NCI-H146 (cell line): ENCODE measurements around the gene SLC12A2.

Source experiments
- DNase-seq: peaks from one replicate; lab custom pipeline; 2025; lab: John Stamatoyannopoulos, UW

The SLC12A2 gene

DNA sequence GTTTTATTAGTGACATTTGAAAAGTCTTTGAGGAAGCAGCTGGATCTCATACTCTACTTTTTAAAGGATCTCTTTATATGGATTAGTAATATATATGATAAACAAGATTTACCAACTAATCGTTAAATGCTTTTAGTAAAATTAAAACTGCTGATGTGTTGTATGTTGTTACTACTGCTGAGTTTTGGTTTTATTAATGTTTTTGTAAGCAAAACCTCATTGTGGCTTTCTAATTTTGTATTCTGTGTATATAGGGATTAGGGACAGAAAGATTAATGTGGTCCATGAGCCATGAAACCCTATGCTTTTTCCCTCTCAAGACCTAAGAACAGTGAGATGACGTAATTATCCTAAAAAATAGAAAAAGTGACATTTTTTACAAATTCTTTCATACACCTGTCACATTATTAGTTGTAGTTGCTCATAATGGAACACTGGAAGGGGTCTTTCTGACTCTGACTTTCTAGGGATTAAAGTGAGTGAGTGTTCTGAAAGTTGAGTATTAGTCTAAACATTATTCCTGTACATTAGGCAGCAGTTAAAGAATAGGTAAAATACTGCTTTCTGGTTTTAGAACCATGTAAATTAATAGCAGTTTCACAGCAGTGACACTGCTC, 85.9 kb downstream of the SLC12A2 start:
- no peak for DNase-seq

GRCh38 chr5:128172102-128172501, 88.5 kb downstream of the SLC12A2 start:
- DNase-seq, result no peak

GRCh38 chr5:128174951-128175350, 91.4 kb downstream of the SLC12A2 start:
- no peak for DNase-seq

GRCh38 chr5:128192368-128192767, 108.8 kb downstream of the SLC12A2 start:
- no peak for DNase-seq

GRCh38 chr5:128193665-128194390, 110.3 kb downstream of the SLC12A2 start:
- DNase-seq, result no peak

GRCh38 chr5:128195316-128195715, 111.8 kb downstream of the SLC12A2 start:
- DNase-seq, result no peak

DNA sequence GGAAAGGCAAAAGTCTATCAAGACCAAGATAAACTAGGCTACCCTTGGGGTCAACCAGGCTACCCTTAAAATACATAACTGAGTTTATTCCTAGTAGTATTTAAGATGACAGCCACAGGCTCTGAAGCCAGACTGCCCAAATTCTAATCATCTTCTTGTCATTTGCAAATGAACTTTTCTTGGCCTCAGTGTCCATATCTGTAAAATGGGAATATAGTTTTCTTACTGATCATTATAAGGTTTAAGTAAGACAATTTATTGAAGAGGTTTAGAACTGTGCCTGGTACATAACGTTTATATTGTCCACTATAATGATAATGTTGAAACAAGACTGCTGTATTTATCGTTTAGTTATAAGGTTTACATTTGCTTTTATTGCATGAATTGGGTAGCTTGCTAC, 112.5 kb downstream of the SLC12A2 start:
- no peak for DNase-seq

GRCh38 chr5:128196791-128197190, 113.2 kb downstream of the SLC12A2 start:
- DNase-seq, result no peak

DNA sequence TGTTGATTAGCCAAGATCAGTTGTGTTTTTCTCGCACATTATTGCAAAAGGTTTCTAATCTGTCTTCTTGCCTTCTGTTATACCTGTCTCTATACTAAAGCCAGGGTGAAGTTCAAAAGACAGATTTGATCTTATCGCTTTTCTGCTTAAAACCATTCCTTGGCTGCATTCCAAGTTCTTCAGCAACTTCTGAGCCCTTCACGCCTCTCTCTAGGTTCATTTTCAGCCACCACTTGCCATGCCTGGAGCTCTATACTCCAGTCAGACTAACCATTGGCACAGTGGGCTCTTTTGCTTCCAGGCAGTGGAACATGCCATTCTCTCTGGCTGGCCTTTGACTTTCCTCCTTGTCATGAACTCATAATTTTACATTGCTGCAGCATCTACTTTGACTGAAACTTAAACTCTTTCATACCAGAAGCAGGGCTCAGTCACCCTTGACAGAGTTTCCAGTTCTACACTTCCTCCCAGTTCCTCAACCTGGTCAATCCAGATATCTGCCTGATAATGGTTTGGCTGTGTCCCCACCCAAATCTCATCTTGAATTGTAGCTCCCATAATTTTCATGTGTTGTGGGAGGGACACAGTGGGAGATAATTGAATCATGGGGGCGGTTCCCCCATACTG, 114.4 kb downstream of the SLC12A2 start:
- no peak for DNase-seq

GRCh38 chr5:128199104-128199503, 115.5 kb downstream of the SLC12A2 start:
- no peak for DNase-seq

- no peak for DNase-seq
These were observed 116.0 kb downstream of the SLC12A2 start for GRCh38 chr5:128199611-128200010.

GRCh38 chr5:128201065-128201926, 117.7 kb downstream of the SLC12A2 start:
- DNase-seq, result peak; percentile 73

- DNase-seq, result no peak
These were observed 118.8 kb downstream of the SLC12A2 start for GRCh38 chr5:128202320-128202719.

DNA sequence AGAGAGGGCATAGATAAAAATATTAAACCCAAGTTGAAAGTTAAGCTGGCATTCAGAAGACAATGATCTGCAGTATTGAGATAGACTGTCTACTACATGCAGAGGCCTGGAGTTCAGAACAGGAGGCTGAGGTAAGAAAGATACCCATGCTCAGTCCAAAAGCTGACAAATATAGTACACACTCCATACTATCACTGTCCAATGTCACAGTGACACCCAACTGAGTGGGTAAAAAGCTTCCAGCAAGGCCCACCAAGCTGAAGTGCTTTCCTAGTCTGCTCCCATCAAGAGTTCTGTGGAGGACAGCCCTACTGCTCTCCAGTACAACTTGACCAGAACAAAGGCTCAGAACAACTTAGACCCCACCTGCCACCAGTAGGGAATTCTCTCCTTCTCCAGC, 124.9 kb downstream of the SLC12A2 start:
- no peak for DNase-seq

DNA sequence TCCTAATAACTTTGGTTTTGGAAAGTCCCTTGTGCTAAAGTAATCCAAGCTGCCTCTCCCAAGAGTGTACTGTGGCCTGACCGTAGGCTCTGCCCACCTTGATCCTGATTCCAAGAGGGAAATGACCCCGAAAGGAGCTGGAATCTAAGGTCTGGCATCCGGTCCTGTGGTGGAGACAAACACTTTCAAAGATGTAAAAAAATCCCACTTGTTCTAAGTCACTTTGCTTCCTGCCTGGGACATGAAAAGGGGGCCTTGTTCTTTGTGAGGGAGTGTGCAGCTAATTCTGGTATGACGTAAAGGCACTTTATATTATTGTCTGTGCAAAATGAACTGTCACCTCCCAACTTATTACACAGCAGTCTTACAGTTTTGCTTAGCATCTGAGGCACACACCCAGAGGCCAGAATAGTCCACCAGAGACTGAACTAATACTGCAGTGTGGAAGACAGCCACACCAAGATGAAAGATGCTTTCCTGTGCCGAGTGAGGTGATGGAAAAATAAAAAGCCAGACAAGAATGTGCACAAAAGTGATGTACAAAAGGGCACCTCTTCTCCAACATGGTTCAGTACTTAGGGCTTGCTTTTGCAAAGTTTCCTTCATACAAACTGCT, 128.7 kb downstream of the SLC12A2 start:
- no peak for DNase-seq

DNA sequence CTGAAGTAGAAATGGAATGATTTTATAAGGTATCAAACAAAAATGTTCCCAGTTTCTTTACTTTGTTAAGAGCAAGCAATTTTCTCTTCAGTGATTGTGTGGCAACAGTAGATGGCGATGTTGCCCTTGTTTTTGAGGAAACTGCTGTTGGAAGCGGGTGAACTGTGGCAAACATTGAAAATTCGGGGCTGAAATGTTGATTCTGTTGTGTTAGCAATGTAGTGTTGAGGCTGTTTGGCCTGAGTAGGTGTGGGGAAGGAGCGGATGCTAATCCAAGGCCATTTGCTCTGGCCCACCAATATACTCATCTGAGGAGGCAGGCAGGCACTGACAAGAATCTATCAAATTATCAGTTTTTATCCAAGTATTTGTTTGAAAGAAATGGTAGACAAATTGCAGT, 129.8 kb downstream of the SLC12A2 start:
- DNase-seq, result peak; percentile 66

- DNase-seq, result no peak
These were observed 130.3 kb downstream of the SLC12A2 start for GRCh38 chr5:128213833-128214232.

- DNase-seq, result peak; percentile 28
These were observed 132.7 kb downstream of the SLC12A2 start for GRCh38 chr5:128216285-128216684.

- DNase-seq, result no peak
These were observed 133.4 kb downstream of the SLC12A2 start for GRCh38 chr5:128216860-128217531.

DNA sequence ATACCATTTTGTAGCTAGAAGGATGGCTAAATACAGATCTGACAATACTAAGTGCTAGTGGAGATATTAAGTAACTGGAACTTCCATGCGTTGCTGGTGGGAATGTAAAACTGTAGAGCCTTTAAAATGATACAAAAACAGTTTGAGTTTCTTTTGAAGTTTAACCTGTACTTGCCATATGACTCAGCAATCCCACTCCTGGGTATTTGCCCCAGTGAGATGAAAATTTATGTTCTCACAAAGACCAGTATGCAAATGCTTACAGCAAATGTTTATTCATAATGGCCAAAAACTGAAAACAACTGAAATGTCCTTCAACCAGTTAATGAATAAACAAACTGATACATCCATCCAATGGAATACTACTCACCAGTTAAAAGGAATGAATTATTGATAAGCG, 137.3 kb downstream of the SLC12A2 start:
- no peak for DNase-seq

DNA sequence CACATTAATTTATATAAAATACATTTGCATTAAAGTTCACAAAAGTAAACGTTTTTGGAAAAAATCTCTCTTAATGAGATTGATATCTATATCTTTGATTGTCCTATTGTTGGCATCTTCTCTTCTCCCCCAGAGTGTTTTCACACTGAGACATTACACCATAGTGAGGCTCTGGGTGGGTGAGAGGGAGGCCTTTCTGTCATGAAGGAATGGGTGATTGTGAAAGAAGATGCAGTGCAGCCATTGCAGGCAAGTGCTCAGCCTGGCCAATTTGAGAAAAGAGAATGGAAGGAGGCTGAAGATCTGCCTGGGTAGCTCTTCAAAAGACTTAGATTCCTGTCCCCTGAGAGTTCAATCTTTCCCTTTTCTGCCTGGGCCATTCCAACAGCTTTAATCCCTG, 140.8 kb downstream of the SLC12A2 start:
- DNase-seq, result no peak
